AG04449 (cell line): Measurements from ENCODE around the gene LRRC74B.
"Not testable (repeated sequence)": the region's sequence is repeated elsewhere in the genome, so short reads cannot be mapped to it uniquely, and the experiment has no call there.

Experiments
- CTCF ChIA-PET: fragments of 350-600 bp; formaldehyde crosslinking; extraction: SDS; loops from one replicate; lab custom pipeline; 2021; ENCODE audit warnings: antibody characterized with exemption; lab: Yijun Ruan, JAX
- POLR2A ChIA-PET: fragments of 400-600, 350-600 bp; formaldehyde crosslinking; extraction: SDS; loops from one replicate; lab custom pipeline; 2020; ENCODE audit warnings: antibody characterized with exemption, inconsistent platforms; lab: Yijun Ruan, JAX
- DNase-seq: peaks from one replicate; pipeline ENCODE4 v3.0.0-alpha.2; 2010; ENCODE audit warnings: low read depth, low spot score
- H3K4me3 ChIP-seq: 2 replicates; pipeline ENCODE4 v1.5.1; 2011; ENCODE audit warnings: low read depth, mild to moderate bottlenecking, control low read depth, low read length
- TF ChIP-seq, protein P1 (sequence below): IDR thresholded peaks from one replicate; pipeline ENCODE4 v1.5.1; 2011; ENCODE audit warnings: mild to moderate bottlenecking, moderate library complexity, low read length, control low read depth, inconsistent platforms; ENCODE audit not compliant: insufficient read depth; ENCODE audit errors: missing control alignments

The LRRC74B gene

GRCh38 chr22:21054046-21054713, 8.4 kb downstream of the LRRC74B start:
- ChIA-PET CTCF (interaction anchor here (1.0 to 1.2 kb wide), 2 partner anchors 8 to 48 kb away, joined by 4 to 5 read pairs; no protein-coding TSS in a partner anchor), POLR2A (interaction anchor here (1.3 kb wide), 1 partner anchor 53 kb away, joined by 3 read pairs; no protein-coding TSS in a partner anchor)
- H3K4me3 ChIP-seq = no peak overlapping the region
- DNase-seq = no peak
- TF ChIP-seq, protein P1, sequence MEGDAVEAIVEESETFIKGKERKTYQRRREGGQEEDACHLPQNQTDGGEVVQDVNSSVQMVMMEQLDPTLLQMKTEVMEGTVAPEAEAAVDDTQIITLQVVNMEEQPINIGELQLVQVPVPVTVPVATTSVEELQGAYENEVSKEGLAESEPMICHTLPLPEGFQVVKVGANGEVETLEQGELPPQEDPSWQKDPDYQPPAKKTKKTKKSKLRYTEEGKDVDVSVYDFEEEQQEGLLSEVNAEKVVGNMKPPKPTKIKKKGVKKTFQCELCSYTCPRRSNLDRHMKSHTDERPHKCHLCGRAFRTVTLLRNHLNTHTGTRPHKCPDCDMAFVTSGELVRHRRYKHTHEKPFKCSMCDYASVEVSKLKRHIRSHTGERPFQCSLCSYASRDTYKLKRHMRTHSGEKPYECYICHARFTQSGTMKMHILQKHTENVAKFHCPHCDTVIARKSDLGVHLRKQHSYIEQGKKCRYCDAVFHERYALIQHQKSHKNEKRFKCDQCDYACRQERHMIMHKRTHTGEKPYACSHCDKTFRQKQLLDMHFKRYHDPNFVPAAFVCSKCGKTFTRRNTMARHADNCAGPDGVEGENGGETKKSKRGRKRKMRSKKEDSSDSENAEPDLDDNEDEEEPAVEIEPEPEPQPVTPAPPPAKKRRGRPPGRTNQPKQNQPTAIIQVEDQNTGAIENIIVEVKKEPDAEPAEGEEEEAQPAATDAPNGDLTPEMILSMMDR = no peak

GRCh38 chr22:21054714-21055563, 9.2 kb downstream of the LRRC74B start:
- no peak overlapping the region for H3K4me3 ChIP-seq
- CTCF ChIA-PET = interaction anchor here (1.0 to 1.9 kb wide), 3 partner anchors 9 to 47 kb away, joined by 4 to 7 read pairs (median 5); no protein-coding TSS in a partner anchor
- TF ChIP-seq, protein P1 = no peak
- POLR2A ChIA-PET = interaction anchor here (1.3 kb wide), 1 partner anchor 54 kb away, joined by 3 read pairs; no protein-coding TSS in a partner anchor
- no peak for DNase-seq

DNA sequence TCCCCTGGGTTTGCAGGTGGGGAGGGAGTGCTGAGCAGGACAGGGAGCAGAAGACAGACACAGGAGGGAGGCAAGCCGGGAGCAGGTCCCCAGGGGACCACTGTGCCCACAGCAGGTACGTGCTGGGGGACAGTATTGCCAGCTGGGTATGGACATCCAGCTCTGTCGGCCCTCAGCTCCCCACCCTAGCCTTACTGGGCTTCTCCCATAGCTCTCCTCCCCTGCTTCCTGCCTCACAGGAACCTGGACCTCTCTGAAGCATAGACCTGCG, 9.8 kb downstream of the LRRC74B start:
- no peak overlapping the region for H3K4me3 ChIP-seq
- ChIA-PET POLR2A (interaction anchor here (1.3 kb wide), 1 partner anchor 55 kb away, joined by 3 read pairs; no protein-coding TSS in a partner anchor), CTCF (interaction anchor here (1.2 to 1.9 kb wide), 2 partner anchors 9 to 10 kb away, joined by 5 to 7 read pairs; no protein-coding TSS in a partner anchor)
- DNase-seq = no peak
- TF ChIP-seq, protein P1 = no peak

DNA sequence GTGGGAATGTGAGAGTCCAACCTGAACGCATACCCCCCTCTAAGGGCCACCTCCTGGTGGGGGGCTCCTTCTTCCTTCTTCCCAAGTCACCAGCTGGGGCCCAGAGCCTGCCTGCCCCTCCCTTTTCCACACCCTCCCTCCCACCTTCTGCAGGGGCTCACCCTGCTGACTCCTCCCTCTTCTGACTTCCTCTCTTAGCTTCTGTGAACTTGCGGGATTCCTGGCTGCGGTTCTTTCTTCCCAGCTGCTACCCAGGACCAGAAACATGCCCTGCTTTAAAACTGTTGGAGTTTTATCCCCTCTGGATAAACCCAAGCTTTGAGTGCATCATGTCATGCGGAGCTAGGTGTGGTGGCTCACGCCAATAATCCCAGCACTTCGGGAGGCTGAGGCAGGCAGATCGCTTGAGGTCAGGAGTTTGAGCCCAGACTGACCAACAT, 10.2 kb downstream of the LRRC74B start:
- ChIA-PET CTCF (interaction anchor here (0.9 to 1.9 kb wide), 3 partner anchors 9 to 49 kb away, joined by 3 to 7 read pairs (median 5); no protein-coding TSS in a partner anchor), POLR2A (no interaction called here)
- no peak overlapping the region for H3K4me3 ChIP-seq
- no peak for DNase-seq
- TF ChIP-seq, protein P1 = no peak

DNA sequence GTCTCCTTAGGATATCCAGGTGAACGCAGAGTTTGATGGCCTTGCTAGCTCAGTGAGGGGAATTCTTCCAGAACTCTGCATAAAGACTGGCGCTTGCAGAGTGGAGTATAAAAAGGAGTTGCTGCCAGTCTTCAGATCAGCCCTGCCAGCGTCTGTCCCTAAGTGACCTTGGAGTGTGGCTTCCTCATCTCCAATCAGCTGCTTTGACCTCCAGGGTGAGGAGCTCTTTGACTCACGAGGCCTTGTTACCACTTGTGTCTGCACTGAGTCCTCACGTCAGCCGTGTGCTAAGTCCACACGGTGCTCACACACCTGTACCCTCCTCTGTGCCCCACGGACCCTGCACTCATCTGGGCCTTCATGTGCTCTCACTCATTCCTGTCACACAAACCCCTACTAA, 14.6 kb downstream of the LRRC74B start:
- CTCF ChIA-PET, POLR2A ChIA-PET, H3K4me3 ChIP-seq, DNase-seq: not testable (repeated sequence)

GRCh38 chr22:21061660-21062321, 16.0 kb downstream of the LRRC74B start:
- CTCF ChIA-PET, H3K4me3 ChIP-seq, POLR2A ChIA-PET: not testable (repeated sequence)

DNA sequence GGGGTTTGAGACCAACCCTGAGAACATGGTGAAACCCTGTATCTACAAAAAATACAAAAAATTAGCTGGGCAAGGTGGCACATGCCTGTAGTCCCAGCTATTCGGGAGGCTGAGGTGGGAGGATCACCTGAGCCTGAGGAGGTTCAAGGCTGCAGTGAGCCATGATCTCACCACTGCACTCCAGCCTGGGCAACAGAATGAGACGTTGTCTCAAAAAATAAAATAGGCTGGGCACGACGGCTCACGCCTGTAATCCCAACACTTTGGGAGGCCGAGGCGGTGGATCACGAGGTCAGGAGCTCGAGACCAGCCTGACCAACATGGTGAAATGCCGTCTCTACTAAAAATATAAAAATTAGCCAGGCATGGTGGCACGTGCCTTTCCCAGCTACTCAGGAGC, 18.7 kb downstream of the LRRC74B start:
- H3K4me3 ChIP-seq, POLR2A ChIA-PET, DNase-seq: not testable (repeated sequence)
- CTCF ChIA-PET = interaction anchor here (1.3 to 2.8 kb wide), 2 partner anchors 8 kb away, joined by 3 to 7 read pairs; no protein-coding TSS in a partner anchor

More at GRCh38 chr22:21061660-21062321, 16.0 kb downstream of the LRRC74B start:
- DNase-seq = not testable (repeated sequence)
